GM19324 (cell line): ENCODE results near the gene NLGN4X.
A peak's percentile ranks its signal among the peaks of the same experiment; 100 is the strongest.

Source experiments
- ATAC-seq: cut with Tn5 transposase; IDR thresholded peaks from one replicate; pipeline ENCODE4 v1.9.1; 2021; ENCODE audit warnings: mild to moderate bottlenecking, moderate library complexity; ENCODE audit not compliant: unreplicated experiment, low FRiP score

The NLGN4X gene

DNA sequence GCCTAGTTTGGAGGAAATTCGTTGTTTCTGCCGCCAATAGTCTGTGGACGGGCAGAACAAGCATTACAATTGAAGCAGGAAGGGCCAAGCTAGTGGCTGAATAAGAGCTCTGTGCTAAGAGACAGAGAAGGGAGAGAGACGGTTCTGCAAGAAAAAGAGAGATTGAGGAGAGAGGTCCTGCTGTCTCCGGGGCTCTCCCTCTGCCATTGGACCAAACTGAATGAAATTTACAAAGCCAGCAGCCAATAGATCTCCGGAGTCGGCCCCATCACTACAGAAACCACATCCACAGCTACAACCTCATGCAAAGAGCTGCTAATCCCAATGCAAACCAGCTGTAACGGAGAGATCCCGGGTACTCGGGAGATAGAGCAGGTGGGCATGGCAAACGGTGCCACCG, at the start of gene NLGN4X:
NLGN4X (minus strand) TSS at position 148 of the 400 bp plus-strand sequence. CDS start 77,401 bp downstream, outside the sequence.
- ATAC-seq = no peak

DNA sequence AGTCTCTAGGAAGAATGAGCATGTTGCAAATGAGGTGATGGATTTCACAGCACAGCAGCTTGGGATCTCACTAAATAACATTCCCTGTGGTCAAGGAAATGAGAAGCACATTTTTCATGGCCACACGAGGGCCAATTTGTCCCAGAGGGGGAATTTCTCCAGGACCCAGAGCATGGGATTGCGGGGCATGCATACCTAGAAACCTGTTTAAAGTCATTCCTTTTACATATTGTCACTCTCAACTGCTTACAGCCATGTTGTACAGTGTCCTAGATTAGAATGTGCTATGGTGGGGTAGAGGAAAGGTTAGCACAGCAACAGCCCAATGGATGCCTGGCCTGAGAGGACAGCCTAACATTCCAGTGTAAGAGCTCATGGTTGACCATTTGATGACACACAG, 37.4 kb upstream of the NLGN4X start:
- ATAC-seq = no peak

DNA sequence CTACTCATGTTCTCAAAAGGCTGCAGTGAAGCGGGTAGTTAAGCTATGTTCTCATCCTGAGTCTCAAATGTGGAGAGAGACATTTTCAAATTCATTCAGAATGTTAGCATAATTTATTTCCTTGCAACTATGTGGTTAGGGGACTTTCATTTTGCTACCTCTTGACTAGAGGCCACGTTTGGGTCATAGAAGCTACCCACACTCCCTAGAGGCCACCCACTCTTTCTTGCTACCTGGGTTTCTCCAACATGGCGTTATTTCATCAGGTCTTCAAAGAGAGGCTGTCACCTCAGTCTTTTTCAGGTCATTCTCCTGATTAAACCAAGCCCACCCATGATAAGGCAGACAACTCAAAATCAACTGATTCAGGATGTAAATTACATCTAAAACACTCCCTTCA, 34.3 kb upstream of the NLGN4X start:
- no peak for ATAC-seq

DNA sequence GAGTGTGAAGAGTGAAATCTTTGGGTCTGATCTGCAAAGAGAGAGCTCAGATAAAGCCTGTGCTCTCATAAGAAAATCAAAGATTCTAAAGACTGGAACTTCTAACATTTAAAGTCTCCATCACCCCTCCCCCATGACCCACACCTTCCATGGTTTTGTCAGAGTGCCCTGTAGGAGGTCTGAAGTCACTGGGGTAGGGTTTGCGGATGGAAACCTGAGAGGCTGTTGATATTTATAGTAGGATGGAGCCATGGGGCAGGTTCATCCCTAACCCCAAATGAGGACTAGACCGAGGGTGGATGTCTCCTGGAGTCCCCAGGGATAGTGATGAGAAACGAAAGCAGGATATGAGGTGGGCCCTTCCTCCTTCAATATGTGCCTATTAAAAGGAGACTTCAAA, 28.4 kb upstream of the NLGN4X start:
- no peak for ATAC-seq

DNA sequence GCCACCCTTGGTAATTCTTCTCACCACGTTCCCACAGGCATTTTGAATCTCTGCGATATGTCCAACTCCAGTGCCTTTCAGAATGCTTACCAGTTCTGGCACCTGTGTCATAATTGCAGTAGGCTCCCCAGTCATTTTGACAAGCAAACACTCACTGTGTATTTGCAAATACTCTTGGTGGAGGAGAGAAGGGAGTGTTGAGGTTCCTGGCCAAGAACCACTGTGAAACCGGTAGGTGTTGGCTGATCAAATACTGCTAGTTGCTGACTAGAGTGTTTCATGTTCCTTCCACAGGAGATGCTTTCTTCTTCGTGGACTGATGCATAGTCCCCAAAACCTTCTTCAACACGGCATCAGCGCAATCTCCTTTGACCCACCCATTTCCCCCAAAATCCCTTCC, 16.0 kb upstream of the NLGN4X start:
- ATAC-seq = no peak

DNA sequence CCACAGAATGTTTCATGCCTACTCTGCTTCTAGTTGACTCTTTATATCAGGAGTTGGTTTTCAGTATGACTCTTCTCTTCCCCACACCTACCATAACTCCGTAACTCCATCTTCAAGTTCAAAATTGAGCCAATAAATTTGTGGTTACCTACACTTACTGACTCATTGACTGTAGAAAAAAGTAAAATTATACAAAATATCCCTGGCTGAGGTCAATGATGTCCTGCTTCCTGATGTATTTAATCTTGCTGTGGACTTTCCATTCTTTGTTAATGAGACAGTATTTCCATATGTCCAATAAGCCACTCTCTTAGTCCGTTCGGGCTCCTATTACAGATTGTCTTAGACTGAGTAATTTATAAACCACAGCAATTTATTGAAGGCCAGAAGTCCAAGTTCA, 9.9 kb upstream of the NLGN4X start:
- no peak for ATAC-seq

DNA sequence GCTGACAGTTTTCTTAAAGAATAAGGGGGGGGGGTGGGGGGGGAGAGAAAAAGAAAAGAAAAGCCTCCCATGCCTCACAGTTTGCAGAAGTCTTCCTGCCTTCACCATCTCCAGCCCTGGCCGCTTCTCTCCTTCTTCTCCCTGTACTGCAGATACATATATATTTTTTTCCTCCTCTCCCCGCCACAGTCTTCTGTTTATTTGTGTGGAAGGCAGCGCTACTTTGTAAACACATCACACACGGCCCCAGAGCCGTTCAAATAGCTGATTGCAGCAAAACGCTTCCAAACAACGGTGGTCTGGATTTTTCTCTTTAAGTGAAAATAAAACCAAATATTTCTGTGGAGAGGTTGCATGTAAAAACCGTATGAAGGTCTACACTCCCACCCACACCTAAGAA, 732 bp downstream of the NLGN4X start:
- ATAC-seq = no peak

DNA sequence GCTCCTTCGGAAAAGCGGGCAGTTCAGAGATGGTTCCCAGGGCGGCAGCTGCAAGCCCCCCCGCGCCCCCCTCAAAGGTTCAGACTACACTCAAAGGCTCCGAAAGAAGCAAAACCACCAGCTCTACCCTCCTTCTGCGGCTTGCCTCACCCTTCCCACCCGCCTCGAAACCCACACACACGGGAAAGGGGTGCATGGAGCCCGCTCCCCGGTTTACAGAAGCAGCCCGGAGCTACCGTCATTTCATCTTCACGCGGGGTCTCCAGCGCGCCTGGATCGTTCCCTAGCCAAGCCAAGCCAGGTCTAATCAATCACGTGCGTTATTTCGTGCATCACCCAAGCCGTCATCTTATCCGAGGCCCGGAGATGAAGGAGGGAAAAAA, 1.2 kb downstream of the NLGN4X start:
- no peak for ATAC-seq

DNA sequence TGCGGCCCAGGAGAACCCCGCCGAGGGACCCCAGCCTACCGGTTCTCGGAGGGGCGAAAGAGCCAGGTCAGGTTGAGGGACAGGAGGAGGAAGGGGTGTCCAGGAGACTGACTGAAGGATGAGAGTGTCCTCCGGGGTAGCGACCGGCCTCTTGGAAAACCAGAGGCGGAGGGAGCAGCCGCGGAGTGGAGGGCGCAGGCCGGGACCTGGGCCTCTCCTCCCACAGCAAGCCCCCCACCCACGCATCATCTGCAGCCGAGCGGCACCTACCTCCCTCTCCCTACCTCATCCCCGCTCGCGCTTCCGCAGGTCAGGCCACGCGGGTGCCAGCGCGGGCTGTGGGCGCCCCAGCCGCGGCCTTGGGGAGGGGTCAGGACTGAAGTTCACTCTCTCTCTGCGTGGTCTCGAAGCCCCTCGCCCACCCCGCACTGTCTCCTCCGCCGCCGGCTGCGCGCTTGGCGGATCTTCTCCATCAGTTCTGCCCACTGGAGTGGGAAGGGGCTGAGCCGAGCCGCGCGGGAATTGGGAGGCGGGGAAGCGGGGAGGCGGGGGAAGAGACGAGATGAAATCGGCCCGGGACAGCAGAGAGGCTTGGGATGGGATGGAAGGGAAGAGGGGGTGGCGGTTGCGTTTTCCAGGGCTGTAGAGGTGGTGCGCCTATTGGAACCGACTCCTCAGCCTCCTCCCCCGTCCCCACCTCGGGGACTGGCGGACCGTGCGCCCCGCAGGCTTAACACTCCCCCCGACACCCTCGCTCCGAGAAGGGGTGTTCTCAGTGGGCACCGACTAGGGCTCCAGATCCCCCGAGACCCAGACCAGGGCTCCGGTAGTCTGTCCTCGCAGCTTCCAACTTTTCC, 1.8 kb downstream of the NLGN4X start:
- no peak for ATAC-seq

DNA sequence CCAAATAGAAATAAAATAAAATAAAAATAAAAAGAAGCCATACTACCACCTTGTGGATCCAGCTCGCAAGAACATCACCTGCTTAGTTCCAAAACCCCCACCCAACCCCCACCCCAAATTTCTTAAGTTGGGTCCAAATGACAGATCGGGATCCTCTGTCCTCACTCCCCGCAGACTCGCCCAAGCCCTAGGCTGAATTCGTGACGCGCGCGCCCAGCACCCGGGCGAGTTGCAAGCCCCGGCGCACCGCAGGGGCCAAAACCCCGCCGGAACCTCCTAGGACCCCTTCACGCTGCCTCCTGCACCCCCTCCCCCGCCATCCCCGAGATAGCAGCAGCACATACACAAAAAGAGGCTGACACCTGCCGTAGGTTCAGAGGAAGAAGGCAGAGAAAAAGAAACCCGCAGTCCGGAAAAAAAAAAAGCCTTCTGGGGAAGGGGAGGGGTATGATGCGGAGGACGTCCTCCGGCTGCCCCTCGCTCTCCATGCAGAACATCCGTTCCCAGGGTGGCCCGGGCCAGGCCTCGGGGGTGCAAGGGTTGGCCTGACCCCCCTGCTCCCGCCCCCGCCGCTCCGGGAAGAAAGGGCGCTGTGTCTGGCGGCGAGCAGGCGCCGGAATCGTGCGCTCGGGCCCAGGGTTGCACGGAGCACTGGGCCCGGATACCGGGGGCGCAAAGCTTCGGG, 2.6 kb downstream of the NLGN4X start:
- no peak for ATAC-seq

DNA sequence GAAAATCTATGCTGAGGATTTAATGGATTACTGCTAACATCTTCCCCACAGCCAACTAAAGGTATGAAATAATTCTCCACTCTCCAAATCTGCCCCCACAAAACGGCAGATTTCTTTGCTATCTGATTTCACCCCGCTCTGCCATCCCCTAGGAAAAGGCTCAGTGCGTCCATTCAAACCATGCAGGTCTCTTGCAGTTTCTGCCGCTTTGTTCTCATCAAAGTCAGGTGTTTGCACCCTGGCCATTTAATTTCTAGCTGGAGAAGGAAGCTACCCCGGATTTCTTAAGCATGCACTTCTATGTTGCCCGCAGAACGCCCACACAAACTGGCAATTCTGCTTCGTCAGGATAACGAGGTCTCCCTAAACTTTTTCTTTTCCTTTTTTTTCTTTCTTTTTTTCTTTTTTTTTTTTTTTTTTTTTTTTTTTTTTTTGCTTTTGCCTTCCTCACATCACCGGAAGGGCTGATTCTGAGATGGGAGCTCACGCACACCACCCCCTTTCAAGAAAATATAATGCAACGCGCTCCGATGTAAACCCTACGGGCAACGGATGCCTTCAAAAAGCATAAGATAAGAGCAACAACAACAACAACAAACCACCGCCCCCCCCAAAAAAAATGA, 3.3 kb downstream of the NLGN4X start:
- ATAC-seq = no peak

DNA sequence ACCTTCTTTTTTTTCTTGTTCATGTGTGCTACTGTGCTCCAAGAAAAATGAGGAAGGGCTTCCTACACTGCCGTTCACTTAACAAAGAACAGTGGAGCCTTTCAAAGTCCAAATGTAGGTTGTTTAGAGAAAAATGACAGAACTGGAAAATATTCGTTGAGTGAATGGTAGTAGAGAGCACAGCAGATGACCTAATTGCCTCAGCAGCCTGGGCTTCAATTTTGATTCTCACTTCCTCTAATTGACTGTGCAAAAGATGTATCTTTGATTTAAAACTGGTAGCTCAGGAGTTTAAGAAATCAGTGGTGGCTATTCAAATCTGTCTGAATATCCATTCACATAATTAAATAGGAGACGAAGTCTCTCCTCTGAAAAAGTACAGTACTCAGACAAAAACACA, 5.2 kb downstream of the NLGN4X start:
- peak; percentile 54 for ATAC-seq

DNA sequence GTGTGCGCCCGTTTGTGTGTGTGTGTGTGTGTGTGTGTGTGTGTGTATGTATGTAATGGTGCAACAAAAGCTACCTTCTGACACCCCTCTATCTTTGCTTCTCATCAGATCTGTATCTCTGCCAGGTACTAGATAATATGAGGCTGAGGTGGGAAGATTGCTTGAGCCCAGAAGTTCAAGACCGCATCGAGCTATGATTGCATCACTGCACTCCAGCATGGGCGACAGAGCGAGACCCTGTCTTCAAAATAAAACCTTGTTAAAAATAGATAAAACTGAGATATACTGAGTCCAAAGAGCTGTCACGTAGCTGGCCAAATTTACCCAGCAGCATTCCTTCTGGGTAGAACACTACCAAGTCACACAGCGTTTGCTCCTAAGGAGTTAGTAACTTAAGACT, 18.4 kb downstream of the NLGN4X start:
- no peak for ATAC-seq

DNA sequence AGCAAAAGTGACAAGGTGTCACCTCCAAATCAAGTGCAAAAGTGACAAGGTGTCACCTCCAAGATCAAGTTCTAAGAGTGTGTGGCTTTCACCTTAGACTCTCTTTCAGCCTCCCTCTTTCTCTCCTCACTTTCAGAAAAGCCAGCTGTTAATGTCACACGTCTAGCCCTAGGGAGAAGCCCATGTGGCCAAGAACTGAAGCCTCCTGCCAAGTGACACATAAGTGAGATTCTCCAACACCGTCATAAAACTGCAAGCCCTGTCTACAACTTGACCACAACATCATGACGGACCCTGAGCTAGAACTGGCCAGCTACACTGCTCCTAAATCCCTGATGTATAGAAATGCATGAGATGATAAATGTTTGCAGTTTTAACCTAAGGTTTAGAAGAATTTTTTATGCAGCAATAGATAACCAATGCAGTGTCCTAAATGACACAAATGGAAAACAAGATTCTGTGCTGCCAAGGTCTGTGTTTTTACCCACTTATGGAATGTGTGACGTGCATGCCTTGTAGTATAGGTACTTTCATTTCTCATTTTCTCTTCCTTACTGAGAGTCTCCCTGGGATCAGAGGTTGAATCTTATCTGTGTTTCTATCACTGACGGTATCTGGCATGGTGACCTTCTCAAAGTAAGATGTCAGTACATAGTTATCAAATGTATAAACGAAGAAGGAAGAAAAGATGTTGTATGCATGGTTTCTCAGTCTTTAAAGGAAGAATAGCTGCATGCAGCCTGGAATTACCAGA, 25.0 kb downstream of the NLGN4X start:
- ATAC-seq = no peak

DNA sequence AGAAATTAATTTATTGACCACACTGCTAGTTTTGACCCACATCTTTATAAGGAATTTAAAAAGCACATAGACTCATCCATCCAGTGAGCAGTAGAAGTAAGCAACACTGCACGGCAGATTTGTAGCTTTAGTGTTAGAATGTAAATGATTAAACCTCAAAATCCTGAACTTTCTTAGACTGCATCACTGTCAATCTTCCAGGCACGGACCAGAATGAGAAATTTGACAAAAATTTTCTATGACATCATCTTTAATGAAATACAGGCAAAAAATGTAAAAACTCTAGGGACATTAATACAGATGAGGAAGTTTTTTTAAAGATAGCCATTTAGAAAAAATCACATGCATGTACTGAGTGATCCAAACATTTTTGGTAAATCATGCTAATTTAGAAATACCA, 29.2 kb downstream of the NLGN4X start:
- no peak for ATAC-seq

DNA sequence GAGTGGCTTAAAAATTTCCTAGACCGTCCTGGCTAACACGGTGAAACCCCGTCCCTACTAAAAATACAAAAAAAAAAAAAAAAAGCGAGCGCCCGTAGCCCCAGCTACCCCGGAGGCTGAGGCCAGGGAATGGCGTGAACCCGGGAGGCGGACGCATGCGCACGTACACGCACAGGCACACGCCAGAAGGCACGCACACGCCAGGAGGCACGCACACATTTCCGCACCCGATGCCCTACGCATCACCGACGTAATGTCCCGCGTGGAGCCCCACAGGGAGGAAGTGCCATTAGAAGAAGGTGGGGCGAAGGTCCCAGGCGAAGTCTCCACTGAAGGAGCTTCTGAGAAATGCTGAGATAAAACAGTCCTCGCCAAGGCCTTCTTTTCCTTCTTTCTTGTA, 41.4 kb downstream of the NLGN4X start:
- no peak for ATAC-seq

DNA sequence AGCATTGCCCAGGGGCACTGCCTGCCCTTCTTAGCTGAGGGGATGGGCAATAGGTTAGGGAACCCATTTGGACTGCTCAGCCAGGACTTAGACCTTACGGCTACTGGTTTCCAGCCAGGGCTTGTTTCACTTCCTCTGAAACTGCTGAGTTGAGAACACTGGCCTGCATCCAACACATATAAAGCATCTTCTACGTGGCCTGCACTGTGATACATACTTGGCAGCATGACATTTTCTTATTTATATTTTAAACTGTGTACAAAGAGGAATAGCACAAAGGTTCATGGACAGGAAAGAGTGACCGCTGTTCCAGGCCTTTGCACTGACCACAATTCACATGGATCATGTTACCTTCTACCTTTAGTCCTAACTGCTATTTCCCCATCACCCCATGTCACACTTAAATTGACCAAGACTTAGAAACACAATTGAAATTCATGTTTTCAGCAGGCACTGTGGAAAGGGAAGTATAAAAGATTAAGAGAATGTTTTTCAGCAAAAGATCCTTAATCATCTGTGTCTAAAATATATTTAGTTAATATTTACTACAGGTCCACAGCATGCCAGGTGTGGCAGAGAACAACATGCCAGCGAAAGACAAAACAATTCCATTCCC, 43.7 kb downstream of the NLGN4X start:
- ATAC-seq = peak; percentile 98

DNA sequence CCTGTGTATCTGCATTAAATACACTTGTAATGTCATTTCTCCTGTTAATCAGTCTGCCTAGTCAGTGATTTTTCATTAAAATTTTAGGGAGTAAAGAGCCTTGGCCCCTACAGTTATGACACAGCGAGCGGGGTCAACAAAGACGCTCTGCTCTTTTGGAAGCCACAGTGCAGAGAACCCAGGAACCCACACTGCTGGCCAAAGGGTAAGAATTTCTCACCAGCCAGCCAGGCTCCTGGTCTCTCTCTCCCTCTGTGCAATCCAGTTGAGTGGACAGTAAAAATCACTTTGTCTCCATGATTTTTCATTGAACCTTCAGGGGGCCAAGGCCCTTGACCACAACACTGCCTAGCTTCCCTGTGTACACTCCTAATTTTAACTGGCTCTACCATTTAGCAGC, 52.8 kb downstream of the NLGN4X start:
- ATAC-seq = no peak

DNA sequence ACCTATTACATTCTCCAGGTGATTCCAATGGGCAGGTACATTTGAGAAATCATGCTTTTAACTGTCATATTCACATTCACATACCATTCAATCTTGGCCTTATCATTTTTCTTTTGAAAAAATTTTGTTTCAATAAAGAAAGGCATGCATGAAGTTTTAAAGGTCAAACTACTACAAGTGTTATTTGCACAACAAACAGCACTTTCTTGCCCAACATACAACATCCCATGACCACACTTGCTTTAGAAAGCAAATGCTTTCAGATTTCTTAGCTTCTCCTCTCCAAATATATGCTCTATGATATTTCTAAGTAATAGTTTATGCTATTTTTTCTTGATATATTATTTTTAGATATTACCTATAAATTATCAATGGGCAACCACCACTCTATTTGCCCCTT, 58.2 kb downstream of the NLGN4X start:
- ATAC-seq = no peak

DNA sequence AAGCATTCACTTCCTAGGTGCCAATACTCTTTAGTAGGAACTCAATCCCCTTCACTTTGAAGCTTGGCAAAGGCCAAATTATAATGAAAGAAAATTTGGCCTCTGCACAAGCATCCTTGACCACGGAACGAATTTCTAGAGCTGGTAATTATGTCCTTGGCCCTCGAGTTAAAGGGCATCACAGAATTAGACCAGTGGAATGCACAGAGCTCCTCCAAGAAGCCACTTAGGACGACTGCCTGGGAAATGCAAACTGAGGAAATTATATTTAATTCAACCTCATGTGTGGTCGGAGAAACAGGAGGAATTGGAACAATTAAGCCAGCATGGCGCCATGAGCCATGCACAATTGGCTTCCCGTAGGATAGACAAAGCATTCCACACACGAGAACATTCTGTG, 59.3 kb downstream of the NLGN4X start:
- no peak for ATAC-seq

DNA sequence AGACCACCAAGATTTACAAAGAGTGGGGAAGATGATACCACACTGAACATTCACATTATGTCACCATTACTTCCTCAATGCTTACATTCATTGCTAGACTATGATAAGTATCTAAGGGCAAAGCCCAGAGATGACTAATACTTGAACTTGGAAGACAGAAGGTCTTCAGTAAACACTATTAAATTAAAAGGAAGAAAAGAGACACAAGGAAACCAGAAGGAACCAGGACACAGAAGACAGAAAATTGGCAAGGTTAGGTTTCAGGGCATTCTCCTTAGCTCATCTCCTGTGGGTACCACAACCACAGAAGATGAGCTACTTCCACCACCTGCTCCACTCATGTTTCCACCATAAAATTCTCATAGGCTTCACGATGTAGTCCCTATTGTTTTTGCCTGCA, 64.9 kb downstream of the NLGN4X start:
- no peak for ATAC-seq
